Gastrocnemius medialis (tissue), 4 donors: ENCODE results near the gene GSTT2. TPM values are rescaled to one million over a fixed set of nuclear protein-coding genes. Genes with fewer than 3 reads are reported as not detected.

ENCODE experiments used
- ATAC-seq, 2 donors: fragments of 150-250 bp; one replicate each; pipeline ENCODE4 v1.9.1; 2016
- DNase-seq, 2 donors: peaks; one replicate each; pipeline ENCODE4 v3.0.0-alpha.2; 2019
- H3K27ac ChIP-seq, 4 donors: fragments of 200-600 bp; sonication (generic); 1 replicate in 1 of 4; 2 replicates in 3 of 4; pipeline ENCODE4 v1.5.1; 2016 to 2018; ENCODE audit warnings: mild to moderate bottlenecking in 2 of 4, moderate library complexity in 1 of 4
- H3K27me3 ChIP-seq, 3 donors: fragments of 200-600 bp; sonication (generic) in 2 of 3; 1 replicate in 1 of 3; 2 replicates in 2 of 3; pipeline versions ENCODE4 v1.5.1 to v1.6.0; 2016 to 2019; ENCODE audit warnings: mild to moderate bottlenecking in 1 of 3, moderate library complexity in 1 of 3
- H3K36me3 ChIP-seq, 2 donors: fragments of 200-600 bp; sonication (generic) in 1 of 2; one replicate each; pipeline ENCODE4 v1.5.1; 2017 to 2018
- H3K4me1 ChIP-seq, 2 donors: fragments of 200-600 bp; sonication (generic) in 1 of 2; one replicate each; pipeline ENCODE4 v1.5.1; 2016 to 2017; ENCODE audit warnings: mild to moderate bottlenecking in 2 of 2
- H3K4me3 ChIP-seq, 4 donors: fragments of 200-600 bp; sonication (generic) in 3 of 4; 1 replicate in 1 of 4; 2 replicates in 3 of 4; pipeline ENCODE4 v1.5.1; 2016 to 2019; ENCODE audit warnings: mild to moderate bottlenecking in 2 of 4
- H3K9me3 ChIP-seq, 3 donors: fragments of 200-600 bp; sonication (generic) in 2 of 3; 1 replicate in 1 of 3; 2 replicates in 2 of 3; pipeline ENCODE4 v1.5.1; 2016 to 2019
- CTCF ChIP-seq, 5 experiments: fragments of 450-650 bp in 3 of 5; fragments of 200-600 bp in 2 of 5; sonication (generic) in 2 of 5; IDR thresholded peaks in 4 of 5; conservative IDR thresholded peaks in 1 of 5; 1 replicate in 4 of 5; 2 replicates in 1 of 5; pipeline ENCODE4 v1.5.1; 2016 to 2019; ENCODE audit warnings: antibody characterized with exemption in 5 of 5, mild to moderate bottlenecking in 3 of 5, moderate library complexity in 3 of 5
- POLR2A ChIP-seq, 2 donors: fragments of 450-650 bp; IDR thresholded peaks; one replicate each; pipeline ENCODE4 v1.6.1; 2017; ENCODE audit warnings: antibody characterized with exemption in 2 of 2, mild to moderate bottlenecking in 2 of 2, moderate library complexity in 2 of 2
- in situ Hi-C, 4 donors: fragments of 200-750 bp; cut with MboI; loops; one replicate each; pipeline versions ENCODE4 v1.15.0 to v1.8.0; 2017; ENCODE audit warnings: low sequenced_read_pairs in 4 of 4
- intact Hi-C: fragments of 100-400 bp; cut with DNase I; formaldehyde crosslinking; loops from one replicate; pipeline ENCODE4 v1.15.1; 2023; ENCODE audit warnings: low total_unique reads
- total RNA-seq, 4 donors: library from RNA; depleted of rRNA; stranded (reverse); fragments of >200 nt; gene quantifications; one replicate each; pipeline versions ENCODE4 v1.1.0 to v1.2.3, GENCODE V29; 2016

GSTT2 gene
- total RNA-seq, 4 donors from 2014 or later = 1.6 TPM; not detected in 3

DNA sequence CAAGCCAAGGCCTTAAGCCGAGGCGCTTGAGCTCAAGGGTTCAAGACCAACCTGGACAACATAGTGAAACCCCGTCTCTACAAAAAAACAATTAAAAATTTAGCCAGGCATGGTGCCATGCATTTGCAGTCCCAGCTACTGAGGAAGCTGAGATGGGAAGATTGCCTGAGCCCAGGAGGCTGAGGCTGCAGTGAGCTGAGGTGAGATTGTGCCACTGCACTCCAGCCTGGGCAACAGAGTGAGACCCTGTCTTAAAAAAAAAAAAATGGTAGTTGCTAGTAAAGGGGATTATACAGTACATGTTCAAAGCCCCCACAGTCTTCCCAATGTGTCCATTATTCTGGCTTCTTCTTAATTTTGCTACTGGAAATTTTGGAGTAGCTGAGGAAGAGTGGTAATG lies 49.4 kb downstream of the GSTT2 start:
- DNase-seq (no peak), ATAC-seq (no peak)
- Histone ChIP-seq H3K27ac (no peak overlapping the region), H3K4me3 (no peak overlapping the region), H3K9me3 (no peaks in the 10 kb centered on the region), H3K36me3 (no peaks in the 10 kb centered on the region), H3K4me1 (peaks cover 15 to 27% of the 10 kb centered on the region in 2 donors), H3K27me3 (no peaks in the 10 kb centered on the region)
- TF ChIP-seq CTCF (IDR thresholded peaks at IDR 0.05 in 4 of 5, conservative IDR thresholded peaks at IDR 0.05 in 1 of 5) (no peak), POLR2A (IDR thresholded peaks at IDR 0.05) (no peak)
- in situ Hi-C loops = no loop called here
- intact Hi-C loops = no loop called here

DNA sequence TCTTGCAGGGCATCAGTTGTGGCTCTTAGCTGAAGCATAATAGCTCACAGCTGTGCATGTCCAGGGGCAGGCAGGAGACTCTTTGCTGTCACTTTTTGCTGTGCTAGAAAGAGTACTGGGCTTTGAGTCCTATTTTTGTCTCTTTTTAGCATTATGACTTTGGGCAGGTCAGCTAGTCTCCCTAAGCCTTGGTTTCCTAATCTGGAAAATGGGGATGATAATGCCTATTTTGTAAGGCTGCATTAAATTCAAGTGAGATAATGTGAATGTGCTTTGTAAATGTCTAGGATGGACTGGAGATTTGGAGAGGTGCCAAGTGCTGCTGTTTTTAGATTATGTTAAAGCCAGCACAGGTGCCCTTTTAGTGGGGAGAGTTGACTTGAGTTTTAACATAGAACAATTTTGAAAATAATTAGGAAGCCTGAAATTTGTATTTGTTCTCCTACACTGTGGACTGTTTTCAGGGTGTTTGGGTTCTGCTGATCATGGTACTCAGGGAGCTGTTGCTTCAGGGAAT lies 50.3 kb downstream of the GSTT2 start:
- no peak for TF ChIP-seq CTCF (IDR thresholded peaks at IDR 0.05 in 4 of 5, conservative IDR thresholded peaks at IDR 0.05 in 1 of 5)
- no peak for TF ChIP-seq POLR2A (IDR thresholded peaks at IDR 0.05)
- Histone ChIP-seq H3K9me3 (no peaks in the 10 kb centered on the region), H3K27me3 (no peaks in the 10 kb centered on the region), H3K4me3 (no peak overlapping the region), H3K4me1 (peaks cover 15 to 27% of the 10 kb centered on the region in 2 donors), H3K36me3 (no peaks in the 10 kb centered on the region), H3K27ac (no peak overlapping the region)
- intact Hi-C loops (no loop called here), in situ Hi-C loops (no loop called here)
- ATAC-seq = no peak
- DNase-seq = no peak

Other genes starting within 250 kb of the GSTT2 start
- 1 to 10 TPM; 3.1 to 6.3 (median 4.2) TPM for gene ZNF70, start 229.0 kb upstream of the GSTT2 start, total RNA-seq
- 1 to 10 TPM in 1 of 4 donors, not detected in 3; 1.1 TPM for gene VPREB3, start 225.7 kb upstream of the GSTT2 start, total RNA-seq
- gene C22orf15, start 217.1 kb upstream of the GSTT2 start, total RNA-seq = not detected
- 100 to 1,000 TPM; 157 to 290 (median 181) TPM for gene CHCHD10, start 212.2 kb upstream of the GSTT2 start, total RNA-seq
- gene MMP11, start 207.3 kb upstream of the GSTT2 start, total RNA-seq = 1 to 10 TPM in 2 of 4 donors, under 1 TPM in 1, not detected in 1; 0.91 to 3.6 (median 1.4) TPM
- gene SMARCB1, start 193.2 kb upstream of the GSTT2 start, total RNA-seq = 10 to 100 TPM; 37.8 to 65.6 (median 55.2) TPM
- 1 to 10 TPM in 3 of 4 donors, under 1 TPM in 1; 0.72 to 1.5 (median 1.3) TPM for gene DERL3, start 141.1 kb upstream of the GSTT2 start, total RNA-seq
- 10 to 100 TPM in 1 of 4 donors, 1 to 10 TPM in 3; 2.4 to 19.0 (median 6.2) TPM for gene SLC2A11, start 122.3 kb upstream of the GSTT2 start, total RNA-seq
- 100 to 1,000 TPM in 3 of 4 donors, 10 to 100 TPM in 1; 78.1 to 145 (median 129) TPM for gene MIF, start 85.8 kb upstream of the GSTT2 start, total RNA-seq
- gene GSTT2B, start 18.9 kb upstream of the GSTT2 start, total RNA-seq = 1 to 10 TPM; 1.4 to 7.2 (median 5.1) TPM
- gene DDTL, start 13.2 kb upstream of the GSTT2 start, total RNA-seq = 1 to 10 TPM in 1 of 4 donors, under 1 TPM in 1, not detected in 2; 0.88 to 1.1 TPM
- 100 to 1,000 TPM in 3 of 4 donors, 10 to 100 TPM in 1; 98.1 to 134 (median 107) TPM for gene DDT, start 5.7 kb upstream of the GSTT2 start, total RNA-seq
- not detected for gene GSTT4, start 25.3 kb downstream of the GSTT2 start, total RNA-seq
- 10 to 100 TPM; 18.8 to 31.5 (median 22.4) TPM for gene CABIN1, start 31.2 kb downstream of the GSTT2 start, total RNA-seq
- 1 to 10 TPM in 3 of 4 donors, under 1 TPM in 1; 0.76 to 4.1 (median 1.6) TPM for gene SUSD2, start 201.4 kb downstream of the GSTT2 start, total RNA-seq